WTC11 (cell line): ENCODE data around the gene C20orf141.

Source experiments
- USF2 ChIP-seq: sonication (generic); formaldehyde crosslinking; IDR thresholded peaks from 2 replicates; pipeline ENCODE4 v1.8.1; 2023; ENCODE audit warnings: mild to moderate bottlenecking, missing genetic modification reagents, moderate library complexity
- TF ChIP-seq, protein P1 (sequence below): fragments of 200-600 bp; IDR thresholded peaks from 2 replicates; pipeline ENCODE4 v1.8.0; 2022; ENCODE audit warnings: antibody characterized with exemption

GRCh38 chr20:2801286-2801728 lies 13.5 kb upstream of the C20orf141 start:
- TF ChIP-seq, protein P1, sequence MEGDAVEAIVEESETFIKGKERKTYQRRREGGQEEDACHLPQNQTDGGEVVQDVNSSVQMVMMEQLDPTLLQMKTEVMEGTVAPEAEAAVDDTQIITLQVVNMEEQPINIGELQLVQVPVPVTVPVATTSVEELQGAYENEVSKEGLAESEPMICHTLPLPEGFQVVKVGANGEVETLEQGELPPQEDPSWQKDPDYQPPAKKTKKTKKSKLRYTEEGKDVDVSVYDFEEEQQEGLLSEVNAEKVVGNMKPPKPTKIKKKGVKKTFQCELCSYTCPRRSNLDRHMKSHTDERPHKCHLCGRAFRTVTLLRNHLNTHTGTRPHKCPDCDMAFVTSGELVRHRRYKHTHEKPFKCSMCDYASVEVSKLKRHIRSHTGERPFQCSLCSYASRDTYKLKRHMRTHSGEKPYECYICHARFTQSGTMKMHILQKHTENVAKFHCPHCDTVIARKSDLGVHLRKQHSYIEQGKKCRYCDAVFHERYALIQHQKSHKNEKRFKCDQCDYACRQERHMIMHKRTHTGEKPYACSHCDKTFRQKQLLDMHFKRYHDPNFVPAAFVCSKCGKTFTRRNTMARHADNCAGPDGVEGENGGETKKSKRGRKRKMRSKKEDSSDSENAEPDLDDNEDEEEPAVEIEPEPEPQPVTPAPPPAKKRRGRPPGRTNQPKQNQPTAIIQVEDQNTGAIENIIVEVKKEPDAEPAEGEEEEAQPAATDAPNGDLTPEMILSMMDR = no peak
- no peak for TF ChIP-seq USF2
